ENCODE data around the gene SAP30L.

Gene SAP30L

GRCh38 chr5:154460172-154460571 is 14.4 kb downstream of the SAP30L start:
- DNase-seq (ENCODE audit: extremely low read depth in 1 of 2, low read depth in 1 of 2), result no peak

GRCh38 chr5:154461531-154461930 is 15.7 kb downstream of the SAP30L start:
- no peak for DNase-seq (ENCODE audit: extremely low read depth in 1 of 2, low read depth in 1 of 2)

GRCh38 chr5:154464438-154464837 is 18.6 kb downstream of the SAP30L start:
- no peak for DNase-seq (ENCODE audit: extremely low read depth in 1 of 2, low read depth in 1 of 2)

- no peak for DNase-seq (ENCODE audit: extremely low read depth in 1 of 2, low read depth in 1 of 2)
Observed at GRCh38 chr5:154465169-154465568, 19.4 kb downstream of the SAP30L start.

- no peak for DNase-seq (ENCODE audit: extremely low read depth in 1 of 2, low read depth in 1 of 2)
Observed at GRCh38 chr5:154466147-154466546, 20.4 kb downstream of the SAP30L start.

- DNase-seq (ENCODE audit: extremely low read depth in 1 of 2, low read depth in 1 of 2), result no peak
Observed at GRCh38 chr5:154466671-154467070, 20.9 kb downstream of the SAP30L start.

- DNase-seq (ENCODE audit: extremely low read depth in 1 of 2, low read depth in 1 of 2), result peak; percentile 54 to 64
Observed at GRCh38 chr5:154467655-154468354, 22.0 kb downstream of the SAP30L start.

- DNase-seq (ENCODE audit: extremely low read depth in 1 of 2, low read depth in 1 of 2), result no peak
Observed at GRCh38 chr5:154470137-154470536, 24.3 kb downstream of the SAP30L start.

GRCh38 chr5:154470947-154471870 is 25.4 kb downstream of the SAP30L start:
- no peak for DNase-seq (ENCODE audit: extremely low read depth in 1 of 2, low read depth in 1 of 2)

GRCh38 chr5:154472871-154473580 is 27.2 kb downstream of the SAP30L start:
- no peak for DNase-seq (ENCODE audit: extremely low read depth in 1 of 2, low read depth in 1 of 2)

- DNase-seq (ENCODE audit: extremely low read depth in 1 of 2, low read depth in 1 of 2), result no peak
Observed at GRCh38 chr5:154473581-154474283, 27.9 kb downstream of the SAP30L start.

GRCh38 chr5:154474396-154475334 is 28.9 kb downstream of the SAP30L start:
- DNase-seq (ENCODE audit: extremely low read depth in 1 of 2, low read depth in 1 of 2), result no peak

GRCh38 chr5:154475591-154476353 is 30.0 kb downstream of the SAP30L start:
- no peak for DNase-seq (ENCODE audit: extremely low read depth in 1 of 2, low read depth in 1 of 2)

GRCh38 chr5:154476354-154477205 is 30.8 kb downstream of the SAP30L start:
- DNase-seq (ENCODE audit: extremely low read depth in 1 of 2, low read depth in 1 of 2), result no peak

- DNase-seq (ENCODE audit: extremely low read depth in 1 of 2, low read depth in 1 of 2), result no peak
Observed at GRCh38 chr5:154477382-154478223, 31.8 kb downstream of the SAP30L start.

- no peak for DNase-seq (ENCODE audit: extremely low read depth in 1 of 2, low read depth in 1 of 2)
Observed at GRCh38 chr5:154478224-154478565, 32.4 kb downstream of the SAP30L start, which contains the start of gene HAND1. TSS of gene HAND1 (minus strand) at chr5:154478227. CDS start at chr5:154478008, 219 bp downstream.

GRCh38 chr5:154478752-154479159 is 33.0 kb downstream of the SAP30L start:
- DNase-seq (ENCODE audit: extremely low read depth in 1 of 2, low read depth in 1 of 2), result no peak

Measured in stimulated activated CD8-positive, alpha-beta memory T cell treated with anti-CD3 and anti-CD28 coated beads, Interleukin-7, amount 100 ng/mL, for 48 hours (primary cell).